Breast epithelium (tissue), 3 donors: ENCODE results near the gene LSAMP.

Experiments used
- CTCF ChIP-seq, 3 donors: fragments of 450-650 bp; IDR thresholded peaks; one replicate each; pipeline ENCODE4 v1.5.1; 2016 to 2017; ENCODE audit warnings: antibody characterized with exemption in 3 of 3, mild to moderate bottlenecking in 3 of 3, moderate library complexity in 3 of 3
- POLR2A ChIP-seq: fragments of 450-650 bp; IDR thresholded peaks from one replicate; pipeline ENCODE4 v1.6.1; 2016; ENCODE audit warnings: antibody characterized with exemption, mild to moderate bottlenecking, moderate library complexity
- POLR2AphosphoS5 ChIP-seq, 3 donors: sonication (generic); formaldehyde crosslinking; IDR thresholded peaks; one replicate each; pipeline ENCODE4 v1.6.1; 2017; ENCODE audit warnings: antibody characterized with exemption in 3 of 3

DNA sequence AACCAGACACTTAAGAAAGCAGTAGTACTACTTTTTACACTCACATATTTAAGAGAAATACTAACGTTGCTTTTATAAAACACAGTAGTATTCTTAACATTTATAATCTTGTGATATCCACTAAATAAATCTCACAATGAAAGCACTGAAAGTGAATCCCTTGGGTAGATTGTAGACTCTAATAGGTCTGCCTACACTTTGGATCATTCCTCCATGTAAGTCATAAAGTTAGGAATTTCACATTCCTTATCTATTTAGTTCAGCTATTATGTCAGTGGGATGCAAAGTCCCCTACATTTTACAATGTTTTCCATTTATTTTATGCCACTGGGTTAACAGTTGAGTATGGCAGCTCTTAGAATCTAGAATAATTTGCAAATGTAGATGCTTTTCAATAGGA lies 330.7 kb downstream of the LSAMP start:
- no peak for TF ChIP-seq CTCF (IDR thresholded peaks at IDR 0.05)
- TF ChIP-seq POLR2AphosphoS5 (IDR thresholded peaks at IDR 0.05), result no peak
- no peak for TF ChIP-seq POLR2A
